GM10248 (cell line): ENCODE data around the gene CDK5RAP3.

Experiments
- CTCF ChIA-PET: fragments of 300-600 bp; sonication (Branson Sonifier 250); formaldehyde crosslinking; extraction: SDS; loops from one replicate; lab custom pipeline; 2021; ENCODE audit warnings: antibody characterized with exemption; lab: Yijun Ruan, JAX
- POLR2A ChIA-PET: fragments of 350-650 bp; sonication (Branson Sonifier 250); formaldehyde crosslinking; extraction: SDS; loops from one replicate; lab custom pipeline; 2020; ENCODE audit warnings: antibody characterized with exemption; lab: Yijun Ruan, JAX
- DNase-seq: peaks from one replicate; pipeline ENCODE4 v3.0.0; 2012; ENCODE audit errors: extremely low spot score
- TF ChIP-seq, protein P1 (sequence below): IDR thresholded peaks from 2 replicates; pipeline ENCODE4 v1.5.1; 2012; ENCODE audit warnings: mild to moderate bottlenecking, low read depth; ENCODE audit errors: extremely low read depth, missing control alignments, control extremely low read depth

The CDK5RAP3 gene

DNA sequence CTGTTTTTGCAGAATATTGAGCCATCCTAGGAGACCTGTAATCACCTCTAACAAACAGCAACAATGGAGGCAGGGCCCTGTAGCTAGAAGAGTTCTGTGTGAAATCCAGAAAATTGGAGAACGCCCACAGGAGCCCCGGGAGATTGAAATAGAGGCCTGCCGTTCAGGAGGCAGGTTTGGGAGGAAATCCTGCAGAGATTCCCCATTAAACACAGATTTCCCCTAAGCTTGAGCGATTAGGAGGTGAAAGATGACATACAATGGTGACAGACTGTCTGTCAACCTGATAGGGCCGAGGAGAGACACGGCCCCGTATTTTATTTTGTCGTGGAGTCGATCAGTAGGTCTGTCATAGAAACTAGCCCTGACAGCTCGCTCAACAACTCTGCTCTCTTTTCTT is 18.2 kb downstream of the CDK5RAP3 start:
- TF ChIP-seq, protein P1, sequence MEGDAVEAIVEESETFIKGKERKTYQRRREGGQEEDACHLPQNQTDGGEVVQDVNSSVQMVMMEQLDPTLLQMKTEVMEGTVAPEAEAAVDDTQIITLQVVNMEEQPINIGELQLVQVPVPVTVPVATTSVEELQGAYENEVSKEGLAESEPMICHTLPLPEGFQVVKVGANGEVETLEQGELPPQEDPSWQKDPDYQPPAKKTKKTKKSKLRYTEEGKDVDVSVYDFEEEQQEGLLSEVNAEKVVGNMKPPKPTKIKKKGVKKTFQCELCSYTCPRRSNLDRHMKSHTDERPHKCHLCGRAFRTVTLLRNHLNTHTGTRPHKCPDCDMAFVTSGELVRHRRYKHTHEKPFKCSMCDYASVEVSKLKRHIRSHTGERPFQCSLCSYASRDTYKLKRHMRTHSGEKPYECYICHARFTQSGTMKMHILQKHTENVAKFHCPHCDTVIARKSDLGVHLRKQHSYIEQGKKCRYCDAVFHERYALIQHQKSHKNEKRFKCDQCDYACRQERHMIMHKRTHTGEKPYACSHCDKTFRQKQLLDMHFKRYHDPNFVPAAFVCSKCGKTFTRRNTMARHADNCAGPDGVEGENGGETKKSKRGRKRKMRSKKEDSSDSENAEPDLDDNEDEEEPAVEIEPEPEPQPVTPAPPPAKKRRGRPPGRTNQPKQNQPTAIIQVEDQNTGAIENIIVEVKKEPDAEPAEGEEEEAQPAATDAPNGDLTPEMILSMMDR: no peak
- POLR2A ChIA-PET: no interaction called here
- no peak for DNase-seq
- CTCF ChIA-PET: interaction anchor here (1.0 to 2.7 kb wide), 5 partner anchors 18 to 468 kb away, joined by 3 to 14 read pairs (median 4); partner anchors contain the start of gene CDK5RAP3

DNA sequence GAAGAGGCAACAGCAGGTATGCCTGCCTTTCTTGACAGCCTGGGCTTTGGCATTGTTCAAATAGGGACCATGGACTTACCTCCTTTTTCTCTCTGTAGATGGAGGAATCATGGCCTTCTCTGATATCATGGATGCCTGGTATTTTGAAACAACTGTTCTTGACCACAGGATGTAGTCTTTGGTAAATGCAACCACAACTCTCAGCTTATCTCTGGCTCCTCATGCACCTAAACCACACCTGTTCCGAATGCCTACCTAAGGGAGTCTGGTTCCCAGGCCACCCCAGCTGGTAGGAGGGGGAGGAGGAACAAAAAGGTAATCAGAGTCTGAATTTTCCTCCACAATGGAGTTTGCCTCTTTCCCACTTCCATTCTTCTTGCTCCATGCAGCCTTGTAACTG is 18.8 kb downstream of the CDK5RAP3 start:
- ChIA-PET POLR2A (no interaction called here), CTCF (interaction anchor here (1.3 to 2.7 kb wide), 5 partner anchors 11 to 468 kb away, joined by 3 to 14 read pairs (median 5); no protein-coding TSS in a partner anchor)
- TF ChIP-seq, protein P1: no peak
- no peak for DNase-seq

DNA sequence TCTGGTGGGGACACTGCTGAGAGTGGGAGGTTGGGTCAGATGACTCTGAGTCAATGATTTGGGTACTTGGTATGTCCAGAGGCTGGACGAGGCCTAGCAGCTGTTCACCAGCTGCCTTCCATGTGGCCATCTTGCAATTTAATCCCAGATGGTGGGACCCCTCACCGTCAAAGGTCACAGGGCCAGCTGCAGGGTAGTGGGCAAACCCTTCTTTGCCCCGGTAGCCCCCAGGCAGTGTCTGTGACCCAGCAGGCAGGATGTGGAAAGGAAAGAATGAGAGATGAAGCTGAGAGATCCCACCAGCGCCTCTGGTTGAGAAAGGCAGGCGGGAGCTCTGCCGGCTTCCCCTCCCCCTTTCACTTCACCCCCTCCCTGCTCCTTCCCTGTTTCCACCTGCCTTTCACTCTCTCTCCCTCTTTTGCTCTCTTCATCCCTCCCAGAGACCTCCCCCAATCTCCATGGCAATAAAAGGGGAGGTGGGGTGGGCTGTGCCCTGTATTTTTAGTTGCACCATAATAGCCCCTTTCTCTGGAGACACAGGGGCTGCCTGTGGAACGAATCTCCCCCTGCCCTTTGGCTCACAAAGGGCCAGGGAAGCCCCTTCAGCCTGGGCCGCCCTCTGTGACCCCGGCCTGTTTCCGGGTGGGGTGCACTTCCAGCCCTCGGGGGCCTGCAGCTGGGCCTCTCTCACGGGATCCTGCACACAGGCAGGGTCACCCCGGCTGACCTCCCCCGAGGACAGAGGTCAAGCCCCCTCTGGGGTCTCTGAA is 20.2 kb downstream of the CDK5RAP3 start:
- POLR2A ChIA-PET: no interaction called here
- DNase-seq: no peak
- TF ChIP-seq, protein P1: no peak
- CTCF ChIA-PET: interaction anchor here (1.5 to 2.7 kb wide), 4 partner anchors 13 to 45 kb away, joined by 5 to 14 read pairs (median 10); no protein-coding TSS in a partner anchor

DNA sequence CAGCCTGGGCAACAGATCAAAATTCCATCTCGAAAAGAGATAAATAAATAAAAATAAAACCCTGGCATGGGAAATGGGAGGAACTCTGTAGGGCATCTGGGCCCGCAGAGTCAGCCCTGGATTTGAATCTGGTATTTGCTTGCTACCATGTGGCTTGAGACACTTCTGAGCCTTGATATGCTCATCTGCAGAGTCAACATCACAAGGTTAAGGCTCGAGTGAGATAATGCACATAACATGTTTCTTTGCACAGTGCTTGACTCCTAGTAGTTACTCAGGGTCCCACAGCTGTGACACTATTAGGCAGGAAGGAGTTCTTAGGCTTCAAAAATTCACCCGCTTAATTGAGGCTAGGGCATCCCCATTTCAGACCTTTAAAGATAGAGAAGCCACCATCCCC is 21.3 kb downstream of the CDK5RAP3 start:
- POLR2A ChIA-PET: no interaction called here
- CTCF ChIA-PET: interaction anchor here (4.4 to 14.8 kb wide), 2 partner anchors 13 to 22 kb away, joined by 27 to 143 read pairs; no protein-coding TSS in a partner anchor
- no peak for DNase-seq
- TF ChIP-seq, protein P1: no peak

DNA sequence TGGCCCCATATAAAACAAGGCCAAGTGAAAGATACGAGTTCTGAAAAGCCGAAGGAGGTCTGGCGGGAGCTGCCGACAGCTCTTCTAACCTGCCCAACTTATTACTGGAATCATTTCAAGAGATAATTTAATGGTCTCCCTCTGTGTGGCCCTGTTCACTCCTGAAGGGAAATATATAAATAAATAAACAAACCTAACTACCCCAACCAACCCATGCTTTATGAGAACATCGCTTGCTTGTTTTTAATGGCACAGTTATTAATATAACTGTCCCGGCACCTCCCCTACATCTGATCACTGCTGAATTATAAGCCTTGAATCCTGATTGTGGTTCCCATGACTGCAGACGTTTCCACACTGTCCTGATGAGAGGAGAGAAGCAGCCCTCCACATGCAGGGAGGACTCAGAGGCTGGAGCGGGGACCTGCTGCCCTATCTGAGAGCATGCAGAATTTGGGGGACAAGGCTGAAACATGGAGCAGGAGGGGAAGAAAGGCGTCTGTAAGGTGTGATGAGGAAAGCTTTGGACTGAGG is 22.2 kb downstream of the CDK5RAP3 start:
- no peak for DNase-seq
- TF ChIP-seq, protein P1: no peak
- ChIA-PET POLR2A (no interaction called here), CTCF (interaction anchor here (1.1 to 14.8 kb wide), 7 partner anchors 14 to 46 kb away, joined by 3 to 143 read pairs (median 7); partner anchors contain the start of gene CDK5RAP3)

DNA sequence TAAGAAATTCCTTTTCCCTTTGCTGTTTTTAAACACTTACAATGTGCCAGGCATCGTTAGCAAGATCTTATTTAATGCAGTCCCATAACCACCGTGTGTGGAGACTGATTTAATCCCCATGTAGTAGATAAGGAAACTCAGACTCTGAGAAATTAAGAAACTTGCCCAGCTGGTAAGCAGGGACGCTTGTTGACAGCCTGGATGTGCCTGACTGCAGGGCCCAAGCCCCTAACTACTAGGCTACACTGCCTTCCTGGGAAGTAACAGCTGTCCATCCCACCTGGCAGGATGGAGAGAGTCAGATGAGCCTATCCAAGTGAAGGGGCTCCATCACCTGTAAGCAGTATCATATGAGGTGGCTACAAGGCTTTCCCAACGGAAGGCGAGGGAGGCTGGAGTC is 23.1 kb downstream of the CDK5RAP3 start:
- no peak for DNase-seq
- TF ChIP-seq, protein P1: no peak
- ChIA-PET POLR2A (no interaction called here), CTCF (interaction anchor here (1.1 to 14.8 kb wide), 7 partner anchors 13 to 47 kb away, joined by 3 to 143 read pairs (median 7); partner anchors contain the start of gene CDK5RAP3)
